Muscle of leg (tissue), 11 donors: Measurements from ENCODE around the gene CARS1. TPM values are rescaled to one million over a fixed set of nuclear protein-coding genes. Genes with fewer than 3 reads are reported as not detected.
"Not testable (repeated sequence)": the region's sequence is repeated elsewhere in the genome, so short reads cannot be mapped to it uniquely, and the experiment has no call there.

Experiments
- DNase-seq: peaks from one replicate; pipeline ENCODE4 v3.0.0; 2013
- H3K27ac ChIP-seq: one replicate; pipeline ENCODE4 v1.5.1; 2013; ENCODE audit warnings: mild to moderate bottlenecking, low read length, control low read depth
- H3K27me3 ChIP-seq: one replicate; pipeline ENCODE4 v1.6.1; 2013; ENCODE audit warnings: low read length; ENCODE audit not compliant: control insufficient read depth, insufficient read depth
- H3K36me3 ChIP-seq: one replicate; pipeline ENCODE4 v1.6.1; 2013; ENCODE audit warnings: low read length; ENCODE audit not compliant: control insufficient read depth, insufficient read depth
- H3K4me1 ChIP-seq: one replicate; pipeline ENCODE4 v1.6.1; 2013; ENCODE audit warnings: low read length; ENCODE audit not compliant: control insufficient read depth, insufficient read depth
- H3K4me3 ChIP-seq: one replicate; pipeline ENCODE4 v1.5.1; 2013; ENCODE audit warnings: low read length, control low read depth
- H3K9me3 ChIP-seq: replicated peaks from 2 replicates; pipeline ENCODE4 v1.6.1; 2013; ENCODE audit warnings: low read depth, low read length; ENCODE audit not compliant: control insufficient read depth
- WGBS: methylation state at CpG from one replicate; pipeline ENCODE4 v1.1.5; 2013; ENCODE audit warnings: missing lambda C conversion rate; ENCODE audit not compliant: insufficient coverage; 5-methylcytosine and 5-hydroxymethylcytosine counted together
- polyA plus RNA-seq, 8 donors: library from polyadenylated mRNA; unstranded; fragments of 120-200 nt; gene quantifications; one replicate each; pipeline versions ENCODE4 v1.2.1 to v1.2.3, GENCODE V29; 2013; ENCODE audit warnings: inconsistent platforms in 1 of 8, low replicate concordance in 1 of 8; ENCODE audit not compliant: insufficient read length in 8 of 8, insufficient read depth in 1 of 8
- total RNA-seq: library from RNA; stranded (reverse); fragments of 120-200 nt; gene quantifications from one replicate; pipeline ENCODE4 v1.2.4, GENCODE V29; 2013

Gene CARS1
- total and polyA plus RNA-seq, 9 donors: 15.7 to 24.3 (median 20.7) TPM

DNA sequence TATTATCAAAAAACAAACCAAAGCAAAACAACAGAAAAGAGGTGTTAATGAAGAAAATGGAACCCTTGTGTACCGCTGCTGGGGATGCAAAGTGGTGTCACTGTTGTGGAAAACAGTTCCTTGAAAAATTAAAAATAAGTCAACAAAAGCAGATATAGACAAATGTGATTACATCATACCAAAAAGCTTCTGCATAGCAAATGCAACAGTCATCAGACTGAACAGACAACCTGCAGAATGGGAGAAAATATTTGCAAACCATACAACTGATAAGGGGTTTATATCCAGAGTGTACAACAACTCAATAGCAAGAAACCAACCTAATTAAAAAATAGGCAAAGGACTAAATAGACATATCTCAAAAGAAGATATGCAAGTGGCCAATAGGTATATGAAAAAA, 22.9 kb upstream of the CARS1 start:
- no peak overlapping the region for H3K27ac ChIP-seq
- no peak for DNase-seq
- H3K9me3 ChIP-seq: no peaks in the 10 kb centered on the region
- no peaks in the 10 kb centered on the region for H3K27me3 ChIP-seq
- WGBS: no CpG with 5 or more reads among the region's 1 CpG
- no peaks in the 10 kb centered on the region for H3K36me3 ChIP-seq
- peaks cover 2% of the 10 kb centered on the region for H3K4me1 ChIP-seq
- H3K4me3 ChIP-seq: no peak overlapping the region

DNA sequence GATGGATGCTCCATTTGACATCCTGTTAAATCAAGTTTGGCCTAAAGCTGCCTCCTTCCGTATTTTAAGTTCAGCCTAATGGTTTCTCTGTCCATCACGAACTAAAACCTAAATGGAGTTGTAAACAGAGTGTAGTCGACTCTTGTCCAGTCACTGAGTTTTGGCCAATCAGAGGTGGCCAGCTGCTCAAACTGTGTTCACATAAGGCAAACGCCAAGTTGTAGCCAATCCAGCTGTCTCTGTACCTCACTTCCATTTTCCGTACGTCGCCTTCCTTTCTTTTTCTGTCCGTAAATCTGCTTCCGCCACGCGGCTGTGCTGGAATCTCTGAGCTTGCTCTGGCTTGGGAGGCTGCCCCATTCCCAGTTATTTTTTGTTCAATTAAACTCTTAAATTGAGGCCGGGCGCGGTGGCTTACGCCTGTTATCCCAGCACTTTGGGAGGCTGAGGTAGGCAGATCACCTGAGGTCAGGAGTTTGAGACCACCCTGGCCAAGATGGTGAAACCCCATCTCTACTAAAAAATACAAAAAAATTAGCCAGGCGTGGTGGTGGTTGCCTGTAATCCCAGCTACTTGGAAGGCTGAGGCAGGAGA, 20.7 kb upstream of the CARS1 start:
- H3K27me3 ChIP-seq: no peaks in the 10 kb centered on the region
- H3K27ac ChIP-seq: no peak overlapping the region
- H3K36me3 ChIP-seq: no peaks in the 10 kb centered on the region
- WGBS: 71% methylated on average over 11 of the region's 16 CpGs
- H3K4me3 ChIP-seq: no peak overlapping the region
- no peaks in the 10 kb centered on the region for H3K9me3 ChIP-seq
- no peak for DNase-seq
- H3K4me1 ChIP-seq: peaks cover 8% of the 10 kb centered on the region

DNA sequence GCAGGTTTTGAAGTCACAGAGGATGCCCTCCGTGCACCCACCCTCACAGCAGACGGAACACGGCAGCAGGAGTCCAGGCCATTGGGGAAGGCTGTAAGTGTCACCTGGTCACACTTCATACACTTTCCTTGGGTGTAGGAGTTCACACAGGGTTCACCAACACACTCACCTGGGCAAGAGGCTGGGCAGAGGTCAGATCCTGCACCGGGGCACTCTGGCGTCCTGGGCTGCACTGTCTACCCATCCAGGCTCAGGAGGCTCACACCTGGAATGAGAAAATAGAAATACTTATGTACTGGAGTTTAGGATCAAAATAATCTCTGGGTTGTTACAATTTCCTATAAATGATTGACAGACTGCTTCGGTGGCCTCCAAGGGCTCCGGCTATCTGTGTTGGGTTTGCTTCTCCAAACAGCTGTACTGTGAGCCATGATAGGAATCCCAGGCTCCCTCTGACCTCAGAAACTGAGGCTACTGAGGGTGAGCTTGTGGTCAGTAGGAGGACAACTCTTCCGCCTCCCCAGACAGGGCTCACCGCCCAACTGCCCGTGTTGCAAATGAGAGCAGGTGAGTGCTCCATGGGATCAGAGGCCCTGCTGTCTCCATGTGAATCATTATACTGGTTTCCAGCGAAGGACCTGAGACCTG, 20.1 kb upstream of the CARS1 start:
- no peak for DNase-seq
- 67% methylated on average over 5 of the region's 11 CpGs for WGBS
- Histone ChIP-seq H3K36me3 (no peaks in the 10 kb centered on the region), H3K4me3 (no peak overlapping the region), H3K27me3 (no peaks in the 10 kb centered on the region), H3K27ac (no peak overlapping the region), H3K9me3 (no peaks in the 10 kb centered on the region), H3K4me1 (peaks cover 10% of the 10 kb centered on the region)

DNA sequence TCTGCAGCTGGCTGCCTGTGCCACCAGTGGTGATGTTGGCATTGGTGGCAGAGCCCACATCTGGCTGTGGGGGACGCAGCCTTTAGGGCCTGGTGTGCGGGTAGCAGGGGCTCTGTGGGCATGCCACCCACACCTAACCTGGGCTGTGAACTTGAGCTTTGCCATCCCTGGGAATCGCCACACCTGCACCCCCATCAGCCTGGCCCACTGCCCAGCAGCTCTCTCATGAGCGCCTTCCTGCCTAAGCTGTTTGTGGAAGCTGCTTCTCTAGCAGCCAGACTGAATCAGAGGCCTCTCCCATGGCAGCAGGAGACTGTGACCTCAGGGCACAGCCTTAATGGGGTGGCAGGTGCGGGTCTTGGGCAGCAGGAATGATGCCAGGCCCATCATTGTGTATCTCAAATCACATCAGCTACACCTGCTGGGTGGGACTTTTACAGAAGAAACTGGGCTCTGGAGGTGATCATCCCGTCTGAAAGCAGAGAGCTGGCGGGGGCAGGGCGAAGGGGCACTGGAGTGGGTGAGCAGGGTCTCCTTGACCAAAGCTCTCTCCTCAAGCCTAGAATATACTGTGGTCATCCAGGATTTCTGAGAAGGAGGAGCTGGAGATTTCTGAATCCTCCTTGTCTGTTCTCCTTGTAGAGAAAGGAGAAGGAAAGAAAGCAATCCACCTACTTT, 17.8 kb upstream of the CARS1 start:
- H3K4me3 ChIP-seq: no peak overlapping the region
- peak overlapping the region; percentile 42 for H3K27ac ChIP-seq
- no peaks in the 10 kb centered on the region for H3K9me3 ChIP-seq
- WGBS: 59% methylated on average over 4 of the region's 8 CpGs
- H3K36me3 ChIP-seq: no peaks in the 10 kb centered on the region
- DNase-seq: no peak
- peaks cover 10% of the 10 kb centered on the region for H3K4me1 ChIP-seq
- no peaks in the 10 kb centered on the region for H3K27me3 ChIP-seq

DNA sequence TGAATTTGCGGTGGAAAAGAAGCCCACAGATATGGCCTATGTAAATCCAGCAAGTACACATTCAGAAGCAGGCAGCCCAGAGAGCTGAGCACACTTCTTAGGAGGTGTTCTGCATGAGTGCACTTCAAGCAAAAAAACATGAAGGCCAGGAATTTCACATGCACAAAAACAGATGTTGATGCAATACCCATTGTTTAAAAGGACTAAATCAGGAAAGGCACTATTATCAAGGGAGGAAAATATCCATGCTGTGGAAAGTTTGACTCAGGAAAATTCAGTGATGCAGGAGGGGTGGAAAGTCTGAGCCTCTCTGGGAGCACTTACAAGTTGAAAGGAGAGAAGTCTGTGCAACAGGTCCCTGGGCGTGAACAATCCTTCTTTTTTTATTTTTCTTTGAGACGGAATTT, 15.8 kb upstream of the CARS1 start:
- Histone ChIP-seq H3K27ac (peak overlapping the region; percentile 91), H3K9me3 (no peaks in the 10 kb centered on the region), H3K27me3 (no peaks in the 10 kb centered on the region), H3K4me1 (peaks cover 10% of the 10 kb centered on the region), H3K36me3 (no peaks in the 10 kb centered on the region), H3K4me3 (no peak overlapping the region)
- 17% methylated on average over 1 of the region's 3 CpGs for WGBS
- peak; percentile 95 for DNase-seq

DNA sequence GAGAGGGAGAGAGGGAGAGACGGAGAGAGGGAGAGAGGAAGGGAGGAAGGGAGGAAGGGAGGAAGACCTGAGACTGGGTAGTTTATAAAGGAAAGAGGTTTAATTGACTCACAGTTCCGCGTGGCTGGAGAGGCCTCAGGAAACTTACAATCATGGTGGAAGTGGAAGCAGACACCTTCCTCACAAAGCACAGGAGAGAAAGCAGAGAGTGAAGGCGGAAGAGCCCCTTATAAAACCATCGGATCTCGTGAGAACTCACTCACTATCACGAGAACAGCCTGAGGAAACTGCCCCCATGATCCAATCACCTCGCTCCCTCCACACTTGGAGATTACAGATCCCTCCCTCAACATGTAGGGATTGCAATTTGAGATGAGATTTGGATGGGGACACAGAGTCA, 12.2 kb upstream of the CARS1 start:
- Histone ChIP-seq H3K27me3 (peaks cover 2% of the 10 kb centered on the region), H3K36me3 (no peaks in the 10 kb centered on the region), H3K27ac (no peak overlapping the region), H3K4me1 (peaks cover 3% of the 10 kb centered on the region), H3K4me3 (no peak overlapping the region), H3K9me3 (no peaks in the 10 kb centered on the region)
- WGBS: no CpG with 5 or more reads among the region's 8 CpGs
- DNase-seq: no peak

DNA sequence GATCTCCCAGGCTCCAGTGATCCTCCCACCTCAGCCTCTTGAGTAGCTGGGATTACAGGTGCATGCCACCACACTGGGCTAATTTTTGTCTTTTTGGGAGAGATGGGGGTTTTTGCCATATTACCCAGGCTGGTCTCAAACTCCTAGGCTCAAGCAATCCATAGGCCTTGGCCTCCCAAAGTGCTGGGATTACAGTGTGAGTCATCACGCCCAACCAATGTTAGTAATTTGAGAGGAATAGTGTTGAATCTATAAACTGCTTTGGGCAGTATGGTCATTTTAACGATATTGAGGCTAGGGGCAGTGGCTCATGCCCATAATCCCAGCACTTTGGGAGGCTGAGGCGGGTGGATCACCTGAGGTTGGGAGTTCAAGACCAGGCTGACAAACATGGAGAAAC, 9.1 kb upstream of the CARS1 start:
- 100% methylated on average over 2 of the region's 3 CpGs for WGBS
- H3K4me3 ChIP-seq, H3K27me3 ChIP-seq, H3K36me3 ChIP-seq, H3K4me1 ChIP-seq, DNase-seq, H3K9me3 ChIP-seq, H3K27ac ChIP-seq: not testable (repeated sequence)

DNA sequence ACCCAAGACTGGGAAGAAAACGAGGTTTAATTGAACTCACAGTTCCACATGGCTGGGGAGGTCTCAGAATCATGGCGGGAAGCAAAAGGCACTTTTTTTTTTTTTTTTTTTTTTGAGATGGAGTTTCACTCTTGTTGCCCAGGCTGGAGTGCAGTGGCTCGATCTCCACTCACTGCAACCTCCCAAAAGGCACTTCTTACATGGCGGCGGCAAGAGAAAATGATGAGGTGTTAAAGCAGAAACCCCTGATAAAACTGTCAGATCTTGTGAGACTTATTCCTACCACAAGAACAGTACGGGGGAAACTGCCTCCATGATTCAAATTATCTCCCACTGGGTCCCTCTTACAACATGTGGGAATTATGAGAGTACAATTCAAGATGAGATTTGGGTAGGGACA, 7.5 kb upstream of the CARS1 start:
- not testable (repeated sequence) for H3K9me3 ChIP-seq, H3K4me3 ChIP-seq, DNase-seq, H3K4me1 ChIP-seq, H3K27ac ChIP-seq, H3K27me3 ChIP-seq, H3K36me3 ChIP-seq
- WGBS: no CpG with 5 or more reads among the region's 6 CpGs

DNA sequence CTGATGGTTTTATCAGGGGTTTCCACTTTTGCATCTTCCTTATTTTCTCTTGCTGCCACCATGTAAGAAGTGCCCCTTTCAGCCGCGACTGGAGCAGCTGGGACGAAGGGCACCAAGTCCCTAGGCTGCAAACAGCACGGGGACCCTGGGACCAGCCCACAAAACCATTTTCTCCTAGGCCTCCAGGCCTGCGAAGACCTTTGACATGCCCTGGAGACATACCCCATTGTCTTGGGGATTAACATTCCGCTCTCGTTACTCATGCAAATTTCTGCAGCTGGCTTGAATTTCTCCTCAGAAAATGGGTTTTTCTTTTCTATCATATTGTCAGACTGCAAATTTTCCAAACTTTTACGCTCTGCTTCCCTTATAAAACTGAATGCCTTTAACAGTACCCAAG, 6.7 kb upstream of the CARS1 start:
- DNase-seq, H3K4me3 ChIP-seq, H3K9me3 ChIP-seq, H3K27me3 ChIP-seq, H3K27ac ChIP-seq, H3K36me3 ChIP-seq, H3K4me1 ChIP-seq: not testable (repeated sequence)
- 57% methylated on average over 8 of the region's 8 CpGs for WGBS

DNA sequence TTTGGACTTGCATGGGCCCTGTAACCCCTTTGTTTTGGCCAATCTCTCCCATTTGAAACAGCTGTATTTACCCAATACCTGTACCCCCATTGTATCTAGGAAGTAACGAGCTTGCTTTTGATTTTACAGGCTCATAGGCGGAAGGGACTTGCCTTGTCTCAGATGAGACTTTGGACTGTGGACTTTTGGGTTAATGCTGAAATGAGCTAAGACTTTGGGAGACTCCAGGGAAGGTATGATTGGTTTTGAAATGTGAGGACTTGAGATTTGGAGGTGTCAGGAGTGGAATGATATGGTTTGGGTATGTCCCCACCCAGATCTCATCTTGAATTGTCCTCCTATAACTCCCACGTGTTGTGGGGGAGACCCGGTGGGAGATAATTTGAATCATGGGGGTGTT, 6.2 kb upstream of the CARS1 start:
- not testable (repeated sequence) for H3K4me3 ChIP-seq, H3K27me3 ChIP-seq, H3K9me3 ChIP-seq, H3K36me3 ChIP-seq, H3K4me1 ChIP-seq, DNase-seq, H3K27ac ChIP-seq
- no CpG with 5 or more reads among the region's 4 CpGs for WGBS
